D721Med (cell line): ENCODE data around the gene AUTS2.

Experiments used
- DNase-seq: peaks from one replicate; pipeline ENCODE4 v3.0.0; 2011; ENCODE audit warnings: low spot score; ENCODE audit not compliant: insufficient read length
- FAIRE-seq: peaks from 2 replicates; lab custom pipeline; 2011; peaks lifted over from hg19 to GRCh38; lab: Jason Lieb, UNC
- TF ChIP-seq, protein P1 (sequence below): IDR thresholded peaks from 2 replicates; pipeline ENCODE4 v1.5.1; 2012; ENCODE audit warnings: mild to moderate bottlenecking, control low read depth; ENCODE audit not compliant: insufficient read depth; ENCODE audit errors: missing control alignments

AUTS2 gene

DNA sequence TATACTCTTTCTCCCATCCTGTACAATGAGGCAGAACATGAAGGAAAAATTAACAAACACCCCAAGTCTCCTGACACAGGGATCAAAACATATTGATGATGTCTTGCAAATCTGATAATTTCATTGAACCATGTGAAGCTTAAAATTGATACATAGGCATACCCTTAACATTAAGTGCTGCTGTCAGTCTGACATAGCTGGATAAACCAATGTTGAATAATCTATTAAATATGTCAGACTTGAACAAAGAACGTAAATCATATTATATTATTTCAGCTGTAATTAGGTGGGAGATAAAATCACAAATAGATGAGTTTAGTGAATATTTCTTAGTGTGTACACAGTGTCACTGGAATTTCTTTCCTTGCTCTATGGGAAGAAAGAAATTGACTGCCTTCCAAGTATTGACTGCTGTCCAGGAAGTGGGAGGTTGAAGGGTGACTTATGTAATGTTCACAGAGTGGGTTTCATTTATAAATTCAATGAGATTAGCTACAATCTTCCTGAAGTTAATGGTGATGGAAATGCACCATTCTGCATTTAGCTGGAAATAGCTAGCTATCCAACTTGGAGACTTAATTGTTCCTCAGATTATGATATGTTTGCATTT is 170.8 kb downstream of the AUTS2 start:
- DNase-seq = no peak

DNA sequence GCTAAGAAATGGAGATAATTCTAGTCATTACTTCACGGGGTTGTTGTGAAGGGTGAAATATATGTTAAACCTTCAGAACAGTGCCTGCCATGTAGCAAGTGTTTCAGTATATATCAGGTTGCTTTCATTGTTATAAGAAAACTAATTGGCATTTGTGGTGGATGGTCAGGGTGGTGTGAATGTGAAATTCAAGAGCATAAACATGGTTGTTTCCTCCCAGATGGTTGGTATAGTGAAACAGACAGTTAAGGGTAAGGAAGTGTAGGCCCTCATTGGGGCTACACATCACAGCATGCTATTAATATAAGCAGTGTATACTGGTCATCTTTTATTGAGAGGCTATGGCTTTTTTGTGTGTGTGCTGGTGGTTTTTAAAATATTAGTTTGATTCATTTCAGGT is 171.6 kb downstream of the AUTS2 start:
- TF ChIP-seq, protein P1, sequence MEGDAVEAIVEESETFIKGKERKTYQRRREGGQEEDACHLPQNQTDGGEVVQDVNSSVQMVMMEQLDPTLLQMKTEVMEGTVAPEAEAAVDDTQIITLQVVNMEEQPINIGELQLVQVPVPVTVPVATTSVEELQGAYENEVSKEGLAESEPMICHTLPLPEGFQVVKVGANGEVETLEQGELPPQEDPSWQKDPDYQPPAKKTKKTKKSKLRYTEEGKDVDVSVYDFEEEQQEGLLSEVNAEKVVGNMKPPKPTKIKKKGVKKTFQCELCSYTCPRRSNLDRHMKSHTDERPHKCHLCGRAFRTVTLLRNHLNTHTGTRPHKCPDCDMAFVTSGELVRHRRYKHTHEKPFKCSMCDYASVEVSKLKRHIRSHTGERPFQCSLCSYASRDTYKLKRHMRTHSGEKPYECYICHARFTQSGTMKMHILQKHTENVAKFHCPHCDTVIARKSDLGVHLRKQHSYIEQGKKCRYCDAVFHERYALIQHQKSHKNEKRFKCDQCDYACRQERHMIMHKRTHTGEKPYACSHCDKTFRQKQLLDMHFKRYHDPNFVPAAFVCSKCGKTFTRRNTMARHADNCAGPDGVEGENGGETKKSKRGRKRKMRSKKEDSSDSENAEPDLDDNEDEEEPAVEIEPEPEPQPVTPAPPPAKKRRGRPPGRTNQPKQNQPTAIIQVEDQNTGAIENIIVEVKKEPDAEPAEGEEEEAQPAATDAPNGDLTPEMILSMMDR = no peak
- no peak for DNase-seq
- FAIRE-seq = no peak

More for the DNA sequence above, 170.8 kb downstream of the AUTS2 start:
- FAIRE-seq = no peak
- TF ChIP-seq, protein P1 = no peak

DNA sequence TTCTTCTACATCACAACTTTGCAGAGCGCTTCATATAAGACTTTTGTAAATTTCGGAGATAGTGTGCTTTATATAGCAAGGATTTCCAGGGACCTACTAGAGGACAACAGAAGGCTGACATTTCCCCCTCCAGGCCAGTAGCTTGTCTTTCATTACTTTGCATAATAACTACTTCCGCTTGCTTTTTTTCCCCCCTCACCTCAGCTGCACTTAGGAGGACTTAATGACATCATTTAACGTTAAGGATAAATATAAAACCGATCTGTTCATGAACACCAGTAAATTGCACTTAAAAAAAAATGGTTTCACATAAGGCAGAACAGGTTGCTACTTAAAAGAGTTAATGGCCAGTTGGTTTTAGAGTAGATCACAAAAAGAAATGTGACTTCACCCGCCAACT is 172.3 kb downstream of the AUTS2 start:
- FAIRE-seq = no peak
- TF ChIP-seq, protein P1 = no peak
- no peak for DNase-seq

DNA sequence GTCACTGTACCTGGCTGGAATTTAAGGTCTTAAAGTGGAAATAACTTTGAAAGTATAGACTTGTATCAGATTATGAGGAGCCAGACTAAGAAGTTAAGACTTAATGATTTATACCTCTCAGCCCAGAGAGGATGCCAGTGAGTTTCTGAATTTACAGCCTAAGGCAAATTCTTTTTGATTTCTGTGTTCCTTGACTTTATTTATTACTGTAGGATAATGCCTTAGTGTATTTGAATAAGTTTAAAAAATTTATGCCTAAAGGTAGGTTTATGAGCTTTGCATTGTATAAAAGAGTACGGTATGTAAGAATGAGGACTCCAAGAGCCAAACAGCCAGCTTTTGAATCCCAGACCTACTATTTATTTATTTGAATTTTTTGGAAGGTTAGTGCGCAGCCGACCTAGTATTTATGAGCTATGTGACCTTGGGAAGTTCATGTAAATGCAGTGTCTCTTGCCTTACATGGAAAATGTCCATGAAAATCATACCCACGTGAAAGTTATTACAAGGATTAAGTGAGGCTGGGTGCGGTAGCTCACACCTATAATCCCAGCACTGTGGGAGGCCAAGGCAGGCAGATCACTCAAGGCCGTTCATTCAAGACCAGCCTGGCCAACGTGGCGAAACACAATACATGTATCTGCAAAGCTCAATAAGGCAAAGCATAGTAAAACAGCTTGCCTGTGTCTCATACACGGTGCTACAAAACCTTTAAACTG is 174.6 kb downstream of the AUTS2 start:
- DNase-seq (no peak), FAIRE-seq (no peak)
- TF ChIP-seq, protein P1 = no peak

DNA sequence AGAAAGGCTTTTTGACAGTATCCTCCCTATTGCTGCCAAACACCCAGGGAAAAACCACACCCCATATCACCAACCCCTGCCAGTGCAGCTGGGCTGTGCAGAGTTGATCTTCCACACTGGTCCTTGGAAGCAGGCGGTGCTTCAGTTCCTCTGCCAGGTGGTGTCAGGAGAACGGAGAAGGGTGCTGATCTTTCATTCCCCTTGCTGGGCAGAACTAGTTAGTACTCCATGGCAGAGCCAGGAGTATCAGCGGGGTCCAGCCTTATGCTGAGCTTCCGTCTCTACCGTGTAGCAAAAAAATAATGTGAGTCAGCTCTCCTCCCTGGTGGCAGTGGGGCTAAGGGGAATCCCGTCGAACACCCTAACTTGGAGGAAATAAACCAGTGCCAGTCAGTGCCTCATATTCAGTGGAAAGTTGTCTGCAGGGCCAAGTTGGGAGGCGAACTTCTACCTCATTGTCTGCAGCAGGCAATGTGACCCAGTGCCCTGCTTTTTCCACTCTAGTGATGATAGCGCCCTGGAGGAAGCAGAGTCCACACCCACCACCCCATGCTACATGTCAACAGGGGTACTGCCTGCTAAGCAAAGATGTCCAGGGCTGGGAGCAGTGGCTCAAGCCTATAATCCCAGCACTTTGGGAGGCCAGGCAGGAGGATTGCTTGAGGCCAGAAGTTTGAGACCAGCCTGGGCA is 175.4 kb downstream of the AUTS2 start:
- DNase-seq (no peak), FAIRE-seq (no peak)
- TF ChIP-seq, protein P1 = no peak

DNA sequence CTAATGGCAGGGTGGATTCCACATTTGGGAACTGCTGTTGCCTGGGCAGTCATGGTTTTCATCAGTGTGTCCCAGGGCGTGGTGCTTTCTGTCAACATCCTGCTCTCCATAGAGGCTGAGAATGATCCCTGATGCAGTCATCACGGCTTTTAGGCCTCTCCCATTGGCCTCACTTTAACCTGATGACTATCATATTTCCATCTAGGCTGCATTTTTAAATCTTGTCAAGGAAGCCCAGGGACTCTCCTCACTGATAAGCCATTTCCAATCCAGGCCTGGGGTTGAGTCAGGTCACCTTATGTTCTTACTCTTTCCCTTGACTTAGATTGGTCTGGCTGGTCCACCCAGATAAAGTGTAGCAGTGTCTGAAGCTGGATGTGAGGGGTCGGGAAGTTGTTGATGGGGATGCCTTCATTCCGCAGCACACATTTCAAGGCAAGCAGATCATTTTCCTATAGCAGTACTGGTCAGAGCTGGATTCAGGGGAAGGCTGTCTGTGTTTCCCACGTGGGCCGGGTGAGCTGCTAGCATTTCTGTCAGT is 177.0 kb downstream of the AUTS2 start:
- no peak for DNase-seq
- FAIRE-seq = no peak
- TF ChIP-seq, protein P1 = no peak
